NCI-H1417 (cell line): Measurements from ENCODE around the gene P2RX3.
"Not testable (repeated sequence)": the region's sequence is repeated elsewhere in the genome, so short reads cannot be mapped to it uniquely, and the experiment has no call there.

Experiments
- DNase-seq, 3 experiments: peaks; one replicate each; lab custom pipeline; 2025; lab: John Stamatoyannopoulos, UW

Gene P2RX3

GRCh38 chr11:57348636-57349313, 10.6 kb downstream of the P2RX3 start:
- DNase-seq: no peak

DNA sequence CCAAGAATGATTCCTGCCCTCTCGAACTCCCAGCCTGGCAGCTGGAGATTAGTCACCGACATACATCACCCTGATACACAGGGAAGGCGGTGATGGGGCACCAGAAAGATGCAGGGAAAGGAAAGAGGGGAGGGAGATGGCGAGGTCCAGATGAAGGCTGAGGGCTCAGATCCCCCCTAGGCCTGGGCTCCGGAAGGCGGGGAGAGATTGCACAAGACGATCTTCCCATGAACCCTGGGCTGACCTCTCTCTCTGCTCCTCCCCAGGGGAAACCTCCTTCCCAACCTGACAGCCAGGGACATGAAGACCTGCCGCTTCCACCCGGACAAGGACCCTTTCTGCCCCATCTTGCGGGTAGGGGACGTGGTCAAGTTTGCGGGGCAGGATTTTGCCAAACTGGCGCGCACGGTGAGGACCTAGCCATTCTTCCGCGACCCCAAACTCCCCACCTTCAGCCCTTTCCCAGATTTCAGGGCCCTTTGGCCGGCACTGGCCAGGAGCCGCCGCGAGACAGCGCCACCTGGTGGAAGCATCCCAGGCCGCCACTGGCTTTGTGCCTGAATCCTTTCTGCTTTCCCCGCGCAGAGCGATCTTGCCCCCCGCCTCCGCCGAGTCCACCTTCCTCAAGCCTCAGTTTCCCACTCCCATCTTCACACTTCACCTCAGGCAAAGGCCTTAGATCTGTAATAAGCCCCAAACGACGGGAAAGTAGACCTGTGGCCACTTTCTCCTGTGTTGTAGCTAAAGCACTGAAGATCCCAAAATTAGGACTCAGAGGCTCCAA, 11.5 kb downstream of the P2RX3 start:
- peak in 2 of 3 experiments; percentile 14 to 31 for DNase-seq

- no peak for DNase-seq
Observed at GRCh38 chr11:57353036-57353435, 14.9 kb downstream of the P2RX3 start.

DNA sequence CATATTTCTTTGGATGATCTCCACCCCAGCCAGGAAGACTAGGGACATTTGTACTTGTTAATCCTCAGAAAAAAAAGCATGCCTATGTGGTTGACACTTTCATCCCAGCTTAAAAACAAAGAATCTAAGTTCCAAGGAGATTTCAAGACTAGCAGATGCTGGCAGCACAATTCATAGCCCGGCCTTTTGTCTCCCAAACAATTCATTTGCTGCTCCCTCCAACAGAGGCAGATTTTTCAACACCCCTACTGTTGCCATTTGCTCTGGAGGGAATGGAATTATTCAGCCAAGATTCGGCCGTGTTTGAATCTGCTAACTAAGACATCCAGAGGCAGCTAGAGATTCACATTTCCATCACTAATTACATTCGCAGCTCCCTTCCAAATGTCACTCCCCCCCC, 15.3 kb downstream of the P2RX3 start:
- no peak for DNase-seq

- no peak for DNase-seq
Observed at GRCh38 chr11:57353852-57354251, 15.7 kb downstream of the P2RX3 start.

DNA sequence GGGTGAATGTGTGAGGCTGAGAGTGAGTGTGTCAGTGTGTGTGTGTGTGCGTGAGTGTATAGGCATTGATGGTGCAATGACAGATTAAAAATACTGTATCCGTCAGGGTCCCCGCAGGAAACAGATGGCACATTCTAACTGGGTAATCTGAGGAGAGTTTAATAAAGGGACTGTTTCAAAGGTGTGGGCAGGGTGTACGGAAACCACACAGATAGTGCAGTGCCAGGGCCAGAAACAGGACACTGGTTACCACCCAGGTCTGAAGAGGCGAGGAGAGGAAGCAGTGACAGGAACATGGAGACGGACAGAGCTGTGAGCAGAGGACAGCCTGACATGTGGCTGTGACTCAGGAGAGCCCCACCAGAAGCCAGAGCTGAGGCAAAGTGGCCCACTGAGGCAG, 16.5 kb downstream of the P2RX3 start:
- no peak for DNase-seq

- DNase-seq: no peak
Observed at GRCh38 chr11:57356268-57356667, 18.1 kb downstream of the P2RX3 start.

DNA sequence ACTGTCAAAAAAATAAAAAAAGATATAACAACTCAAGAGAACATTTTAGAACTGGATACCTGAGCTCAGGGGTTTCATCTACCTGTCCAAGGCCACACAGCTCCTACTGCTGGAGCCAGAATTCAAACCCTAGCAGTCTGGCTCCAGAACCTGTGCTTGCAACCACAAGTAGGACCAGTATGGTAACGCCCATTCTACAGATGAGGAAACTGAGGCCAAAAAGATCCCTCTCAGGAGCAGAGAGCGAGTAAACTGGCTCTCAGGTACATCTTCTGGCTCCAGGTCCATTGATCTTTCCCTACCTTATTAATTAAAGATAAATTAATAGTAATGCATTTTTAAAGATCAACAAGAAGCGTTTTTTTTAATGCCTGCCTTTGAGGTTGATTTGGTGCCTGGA, 19.2 kb downstream of the P2RX3 start:
- DNase-seq: no peak

- DNase-seq: no peak
Observed at GRCh38 chr11:57357856-57358255, 19.7 kb downstream of the P2RX3 start.

- DNase-seq: no peak
Observed at GRCh38 chr11:57358543-57358961, 20.4 kb downstream of the P2RX3 start.

DNA sequence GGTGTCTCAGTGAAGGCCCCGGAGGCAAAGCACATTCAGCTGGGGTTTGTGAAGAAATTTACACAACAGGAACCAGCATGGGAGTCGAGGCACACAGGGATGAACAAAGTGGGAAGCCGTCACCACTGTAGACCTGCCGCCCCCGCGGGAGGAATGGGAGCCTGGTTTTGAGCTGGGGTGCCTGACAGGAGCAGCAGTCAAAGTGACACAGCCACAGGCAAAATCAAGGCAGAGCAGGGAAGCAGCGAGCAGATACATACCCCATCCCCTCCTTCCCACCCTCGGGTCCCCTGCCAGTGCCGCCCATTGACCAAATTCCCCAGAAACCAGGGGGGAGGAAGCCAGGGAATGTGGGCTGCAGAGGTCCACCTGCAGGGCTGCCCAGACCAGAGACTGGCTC, 20.8 kb downstream of the P2RX3 start:
- DNase-seq: no peak

DNA sequence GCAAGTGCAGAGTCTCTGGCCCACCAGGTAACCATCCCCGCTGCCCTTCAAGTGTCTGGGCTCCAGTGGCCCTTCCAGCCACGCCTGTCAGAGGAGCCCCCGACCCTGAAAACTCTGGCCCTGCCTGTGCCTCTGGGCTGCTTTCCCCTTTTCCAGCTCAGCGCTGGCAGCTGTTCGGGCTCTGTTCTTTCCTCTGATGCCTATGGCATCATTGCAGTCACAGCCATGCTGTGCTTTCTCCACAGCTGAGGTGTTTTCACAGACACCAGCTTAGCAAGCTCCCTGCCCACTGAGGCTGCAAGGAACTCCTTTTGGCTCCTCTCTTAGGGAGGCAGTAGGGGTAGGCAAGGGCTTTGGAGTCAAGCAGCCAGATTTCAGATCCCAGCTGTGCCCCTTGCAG, 21.2 kb downstream of the P2RX3 start:
- DNase-seq: no peak

DNA sequence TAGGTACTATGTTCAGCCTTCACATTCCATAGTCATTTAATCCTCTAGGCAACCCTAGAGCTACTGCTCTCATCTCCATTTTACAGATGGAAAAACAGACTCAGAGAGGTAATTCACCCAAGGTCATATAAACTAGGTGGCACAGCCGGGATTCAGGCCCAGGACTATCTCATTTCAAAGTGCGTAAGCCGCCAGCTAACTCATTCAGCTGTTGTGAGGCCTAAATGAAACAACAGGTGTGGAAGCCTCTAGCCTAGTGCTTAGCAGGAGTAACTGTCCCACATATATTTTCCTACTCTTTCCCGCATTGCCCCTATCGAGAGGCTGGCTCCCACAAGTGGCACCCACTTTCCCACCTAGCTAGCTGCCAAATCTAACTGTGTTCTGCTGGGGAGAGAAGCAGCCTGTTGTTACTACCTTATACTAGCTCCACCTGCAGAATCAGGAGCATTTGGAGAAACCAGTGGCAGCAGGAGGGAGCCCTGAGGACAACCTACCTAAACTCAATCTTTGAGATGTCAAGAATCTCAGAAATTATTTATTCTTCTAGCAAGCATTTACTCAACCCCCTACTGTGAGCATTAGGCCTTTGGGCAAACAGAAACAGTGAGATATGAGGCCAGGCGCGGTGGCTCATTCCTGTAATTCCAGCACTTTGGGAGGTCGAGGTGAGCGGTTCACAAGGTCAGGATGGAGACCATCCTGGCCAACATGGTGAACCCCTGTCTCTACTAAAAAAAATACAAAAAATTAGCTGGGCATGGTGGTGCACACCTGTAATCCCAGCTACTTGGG, 21.9 kb downstream of the P2RX3 start:
- DNase-seq: peak in 1 of 3 experiments; percentile 19

- DNase-seq: no peak
Observed at GRCh38 chr11:57360991-57361390, 22.8 kb downstream of the P2RX3 start.

- DNase-seq: not testable (repeated sequence)
Observed at GRCh38 chr11:57361420-57361819, 23.3 kb downstream of the P2RX3 start.

DNA sequence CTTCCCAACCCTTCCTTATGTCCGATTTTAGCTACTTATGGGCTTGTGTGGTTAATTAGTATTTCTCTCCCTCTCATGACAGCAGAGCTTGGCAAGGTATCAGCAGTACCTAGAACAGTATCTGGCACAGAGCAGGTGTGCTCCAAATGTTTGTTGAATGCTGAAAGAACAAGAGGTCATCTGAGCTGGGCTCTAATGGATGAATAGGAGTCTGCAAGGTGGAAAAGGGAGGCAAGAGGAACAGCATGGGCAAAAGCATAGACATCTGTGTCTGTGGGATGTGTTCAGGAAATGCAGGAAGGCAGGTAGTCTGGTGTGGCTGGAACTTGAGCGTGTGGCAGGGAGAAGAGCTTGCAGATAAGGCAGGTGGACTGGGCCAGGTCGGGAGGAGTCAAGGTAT, 23.8 kb downstream of the P2RX3 start:
- no peak for DNase-seq

- DNase-seq: no peak
Observed at GRCh38 chr11:57363131-57364080, 25.3 kb downstream of the P2RX3 start.

GRCh38 chr11:57364851-57365660, 26.9 kb downstream of the P2RX3 start:
- no peak for DNase-seq

- peak in 1 of 3 experiments; percentile 13 for DNase-seq
Observed at GRCh38 chr11:57368106-57368844, 30.1 kb downstream of the P2RX3 start.

DNA sequence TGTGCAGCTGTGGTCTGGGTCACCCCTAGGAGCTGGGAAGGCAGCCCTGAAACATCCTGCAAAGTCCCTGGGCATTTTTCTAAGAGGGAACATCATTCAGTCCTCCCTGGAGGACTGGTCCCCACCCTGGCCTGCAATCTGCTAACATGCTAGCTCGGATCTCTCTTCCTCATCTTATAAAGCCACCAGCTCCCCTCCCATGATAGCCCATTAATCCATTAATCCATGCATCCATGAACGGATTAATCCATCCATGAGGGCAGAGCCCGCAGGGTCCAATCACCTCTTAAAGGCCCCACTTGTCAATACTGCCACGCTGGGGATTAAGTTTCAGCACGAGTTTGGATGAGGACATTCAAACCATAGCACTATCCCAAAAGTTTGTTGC, 30.7 kb downstream of the P2RX3 start:
- no peak for DNase-seq
